Muscle layer of colon (tissue), 2 donors: ENCODE measurements around the gene TACR1.

Experiments
- H3K27ac ChIP-seq: one replicate; pipeline ENCODE4 v1.7.0; 2013; ENCODE audit warnings: low read depth, mild to moderate bottlenecking, low read length, moderate library complexity
- H3K27me3 ChIP-seq, 2 donors: one replicate each; pipeline ENCODE4 v1.7.0; 2013; ENCODE audit warnings: low read length in 2 of 2, mild to moderate bottlenecking in 2 of 2; ENCODE audit not compliant: insufficient read depth in 2 of 2, control insufficient read depth in 1 of 2
- H3K36me3 ChIP-seq: one replicate; pipeline ENCODE4 v1.7.0; 2013; ENCODE audit warnings: mild to moderate bottlenecking, low read length; ENCODE audit not compliant: insufficient read depth
- H3K4me1 ChIP-seq: one replicate; pipeline ENCODE4 v1.7.0; 2013; ENCODE audit warnings: mild to moderate bottlenecking, low read length; ENCODE audit not compliant: insufficient read depth
- H3K4me3 ChIP-seq, 2 donors: one replicate each; pipeline ENCODE4 v1.7.0; 2013; ENCODE audit warnings: low read length in 2 of 2, low read depth in 1 of 2, mild to moderate bottlenecking in 1 of 2, moderate library complexity in 1 of 2
- H3K9ac ChIP-seq: one replicate; pipeline ENCODE4 v1.7.0; 2013; ENCODE audit warnings: low read length
- H3K9me3 ChIP-seq: one replicate; pipeline ENCODE4 v1.7.0; 2013; ENCODE audit warnings: mild to moderate bottlenecking, low read length
- donor health status: abdominal sarcoma.
- donor health status: Adenocarcinoma of cecum.

TACR1 gene

DNA sequence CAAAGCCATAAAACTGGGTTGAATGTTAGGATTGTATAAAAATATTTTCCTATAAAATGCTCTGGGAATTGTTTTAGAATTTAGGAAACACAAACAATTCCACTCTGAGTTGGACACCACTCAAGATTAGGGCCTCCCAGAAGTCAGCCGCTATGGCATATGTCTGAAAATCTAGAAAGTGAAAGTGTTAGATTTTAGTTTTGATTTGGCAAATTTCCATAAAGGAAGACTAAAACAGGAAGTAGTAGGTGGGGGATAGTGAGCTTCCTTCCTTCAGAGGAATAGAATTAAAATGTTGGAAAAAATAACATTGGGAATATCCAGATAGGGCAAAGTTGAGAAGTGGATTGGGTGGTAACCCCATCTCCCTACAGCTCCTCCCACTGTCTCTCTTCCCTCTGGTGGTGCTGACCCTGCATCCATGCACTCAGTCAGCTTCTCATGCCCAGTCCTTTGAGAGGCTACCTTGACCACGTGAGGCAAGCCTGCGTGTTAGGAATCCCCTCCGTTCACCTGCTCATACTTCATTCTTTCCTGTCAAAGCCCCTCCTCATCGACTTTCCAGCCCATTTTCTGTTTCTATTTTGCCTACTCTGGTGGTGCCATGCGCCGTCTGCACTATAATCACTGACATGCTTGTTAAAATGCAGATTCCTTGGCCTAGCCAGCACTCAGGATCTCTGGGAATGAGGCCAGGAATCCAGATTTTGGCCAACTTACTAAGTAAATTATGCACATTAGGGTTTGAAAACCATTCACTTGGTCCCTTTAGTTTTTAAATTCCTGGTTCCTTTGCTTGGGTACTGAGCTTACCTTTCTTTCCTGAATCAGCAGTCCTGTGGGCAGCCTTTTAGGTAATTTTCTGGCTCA lies 157.4 kb downstream of the TACR1 start:
- Histone ChIP-seq H3K27ac (no peak overlapping the region), H3K36me3 (no peaks in the 10 kb centered on the region), H3K9ac (no peak overlapping the region), H3K4me1 (peaks cover 35% of the 10 kb centered on the region), H3K27me3 (no peaks in the 10 kb centered on the region), H3K9me3 (no peaks in the 10 kb centered on the region), H3K4me3 (no peak overlapping the region)

- H3K27me3 ChIP-seq: no peaks in the 10 kb centered on the region
- H3K27ac ChIP-seq: no peak overlapping the region
- H3K9me3 ChIP-seq: no peaks in the 10 kb centered on the region
- H3K9ac ChIP-seq: no peak overlapping the region
- H3K4me3 ChIP-seq: no peak overlapping the region
- H3K4me1 ChIP-seq: peaks cover 30% of the 10 kb centered on the region
- no peaks in the 10 kb centered on the region for H3K36me3 ChIP-seq
Observed at GRCh38 chr2:75041226-75041625, 158.1 kb downstream of the TACR1 start.

DNA sequence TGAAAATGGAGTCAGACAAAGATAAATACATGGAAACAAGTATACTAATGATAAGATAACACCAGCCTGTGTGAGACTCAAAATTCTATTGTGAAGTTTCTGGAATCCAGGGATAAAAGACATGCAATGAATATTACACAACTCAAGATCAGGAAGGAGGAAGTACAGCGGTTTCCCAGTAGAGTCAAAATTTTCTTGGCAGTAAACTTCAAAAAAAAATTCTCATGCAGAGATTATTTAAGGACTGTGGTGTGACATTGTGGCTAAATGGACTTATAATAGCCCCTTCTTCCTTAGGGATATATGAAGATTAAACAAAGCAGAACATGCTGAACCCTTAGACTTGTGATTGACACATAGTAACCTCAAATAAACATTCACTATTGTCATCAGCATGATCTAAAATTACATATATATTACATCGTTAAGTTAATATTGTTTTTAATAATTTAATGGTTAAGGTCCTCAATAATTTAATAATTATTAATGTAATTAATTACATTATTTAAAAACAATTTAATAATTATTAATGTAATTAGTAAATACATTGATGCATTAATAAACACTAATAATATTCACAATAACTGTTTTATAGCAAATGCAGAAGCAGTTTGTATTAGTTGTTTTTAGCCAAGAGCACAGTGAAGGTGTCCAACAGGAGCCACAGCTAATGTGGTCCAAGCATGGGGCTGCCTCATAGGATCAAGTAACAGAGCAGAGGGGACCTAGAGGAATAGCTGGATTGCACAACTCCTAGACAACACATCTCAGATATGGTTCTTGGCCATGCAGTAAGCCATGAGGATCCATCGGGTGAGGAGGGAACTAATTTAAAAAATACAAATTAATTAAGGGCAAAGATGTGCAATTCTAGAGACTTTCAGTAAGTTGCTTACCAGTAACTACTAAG lies 163.6 kb downstream of the TACR1 start:
- Histone ChIP-seq H3K27me3 (no peaks in the 10 kb centered on the region), H3K9me3 (no peaks in the 10 kb centered on the region), H3K4me3 (no peak overlapping the region), H3K9ac (no peak overlapping the region), H3K27ac (no peak overlapping the region), H3K36me3 (no peaks in the 10 kb centered on the region), H3K4me1 (no peaks in the 10 kb centered on the region)

DNA sequence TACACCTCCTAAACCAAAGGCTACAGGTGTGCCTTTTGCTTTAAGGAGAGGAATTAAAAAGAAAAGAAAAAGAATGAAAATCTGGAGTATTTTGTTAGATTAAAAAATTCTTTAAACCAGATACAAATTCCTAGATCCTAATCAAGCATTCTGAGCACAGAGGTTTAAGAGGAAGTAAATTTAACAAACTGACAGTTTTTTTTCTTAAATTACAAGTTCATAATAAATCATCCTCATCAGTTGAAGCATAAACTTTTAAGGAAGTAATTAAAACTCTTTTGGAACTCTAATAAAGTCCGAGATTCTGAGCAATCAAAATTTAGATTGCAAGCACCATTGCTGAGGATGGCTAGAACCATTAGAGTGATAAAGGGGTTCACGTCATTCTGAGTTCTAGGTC lies 165.8 kb downstream of the TACR1 start:
- Histone ChIP-seq H3K27me3 (no peaks in the 10 kb centered on the region), H3K4me3 (no peak overlapping the region), H3K27ac (no peak overlapping the region), H3K36me3 (no peaks in the 10 kb centered on the region), H3K4me1 (no peaks in the 10 kb centered on the region), H3K9ac (no peak overlapping the region), H3K9me3 (no peaks in the 10 kb centered on the region)

- Histone ChIP-seq H3K9ac (no peak overlapping the region), H3K27ac (no peak overlapping the region), H3K27me3 (no peaks in the 10 kb centered on the region), H3K36me3 (no peaks in the 10 kb centered on the region), H3K9me3 (no peaks in the 10 kb centered on the region), H3K4me1 (no peaks in the 10 kb centered on the region), H3K4me3 (no peak overlapping the region)
Observed at GRCh38 chr2:75031906-75032803, 167.2 kb downstream of the TACR1 start.

DNA sequence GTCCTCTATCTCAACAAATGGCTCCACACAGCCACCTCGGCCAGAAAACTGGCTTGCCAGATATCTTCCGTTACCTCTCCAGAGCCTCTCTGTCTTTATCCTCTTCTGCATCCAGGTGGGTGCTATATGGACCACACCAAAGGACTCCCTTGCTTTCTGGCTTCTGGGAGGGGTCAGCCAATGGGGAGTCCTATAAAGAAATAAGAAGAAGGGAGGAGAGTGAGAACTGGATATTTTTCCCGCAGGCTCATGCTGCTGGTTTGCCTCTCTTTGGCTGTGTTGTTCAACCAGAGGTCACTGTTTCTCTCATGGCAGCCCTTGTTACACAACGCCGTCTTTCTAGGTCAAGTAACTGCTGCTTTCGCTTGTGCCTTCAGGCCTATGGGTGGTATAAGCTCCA lies 168.1 kb downstream of the TACR1 start:
- Histone ChIP-seq H3K9ac (no peak overlapping the region), H3K36me3 (no peaks in the 10 kb centered on the region)

GRCh38 chr2:75030218-75031009 lies 168.9 kb downstream of the TACR1 start:
- no peak overlapping the region for H3K27ac ChIP-seq
- H3K36me3 ChIP-seq: no peaks in the 10 kb centered on the region
- no peaks in the 10 kb centered on the region for H3K9me3 ChIP-seq
- no peak overlapping the region for H3K9ac ChIP-seq
- no peaks in the 10 kb centered on the region for H3K4me1 ChIP-seq
- H3K4me3 ChIP-seq: no peak overlapping the region
- no peaks in the 10 kb centered on the region for H3K27me3 ChIP-seq

More for the DNA sequence above, 168.1 kb downstream of the TACR1 start:
- no peaks in the 10 kb centered on the region for H3K9me3 ChIP-seq
- H3K4me1 ChIP-seq: no peaks in the 10 kb centered on the region
- no peak overlapping the region for H3K4me3 ChIP-seq
- no peaks in the 10 kb centered on the region for H3K27me3 ChIP-seq
- no peak overlapping the region for H3K27ac ChIP-seq

DNA sequence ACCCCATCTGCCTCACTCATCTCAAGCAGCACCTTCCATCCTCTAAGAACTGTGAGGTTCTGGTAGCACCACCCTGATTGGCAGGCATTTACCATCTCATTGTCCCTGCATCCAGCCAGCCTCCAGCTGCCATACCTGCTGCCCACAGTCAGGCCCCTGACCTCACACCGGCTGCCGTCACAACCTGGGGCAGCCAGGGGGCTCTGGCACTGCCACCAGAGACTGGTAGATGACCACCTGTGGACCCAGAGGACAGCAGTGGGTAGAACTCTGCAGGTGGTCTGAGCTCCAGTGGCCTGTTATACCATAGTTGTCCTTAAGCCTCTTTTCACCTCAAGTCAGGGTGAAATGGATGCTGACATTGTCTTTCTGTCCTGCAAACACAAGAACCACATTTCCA lies 171.4 kb downstream of the TACR1 start:
- no peaks in the 10 kb centered on the region for H3K36me3 ChIP-seq
- H3K9me3 ChIP-seq: no peaks in the 10 kb centered on the region
- no peak overlapping the region for H3K4me3 ChIP-seq
- no peak overlapping the region for H3K9ac ChIP-seq
- H3K4me1 ChIP-seq: no peaks in the 10 kb centered on the region
- H3K27ac ChIP-seq: no peak overlapping the region
- no peaks in the 10 kb centered on the region for H3K27me3 ChIP-seq

- Histone ChIP-seq H3K9me3 (no peaks in the 10 kb centered on the region), H3K4me3 (no peak overlapping the region), H3K36me3 (no peaks in the 10 kb centered on the region), H3K9ac (no peak overlapping the region), H3K27me3 (no peaks in the 10 kb centered on the region), H3K27ac (no peak overlapping the region), H3K4me1 (no peaks in the 10 kb centered on the region)
Observed at GRCh38 chr2:75025633-75026380, 173.5 kb downstream of the TACR1 start.

DNA sequence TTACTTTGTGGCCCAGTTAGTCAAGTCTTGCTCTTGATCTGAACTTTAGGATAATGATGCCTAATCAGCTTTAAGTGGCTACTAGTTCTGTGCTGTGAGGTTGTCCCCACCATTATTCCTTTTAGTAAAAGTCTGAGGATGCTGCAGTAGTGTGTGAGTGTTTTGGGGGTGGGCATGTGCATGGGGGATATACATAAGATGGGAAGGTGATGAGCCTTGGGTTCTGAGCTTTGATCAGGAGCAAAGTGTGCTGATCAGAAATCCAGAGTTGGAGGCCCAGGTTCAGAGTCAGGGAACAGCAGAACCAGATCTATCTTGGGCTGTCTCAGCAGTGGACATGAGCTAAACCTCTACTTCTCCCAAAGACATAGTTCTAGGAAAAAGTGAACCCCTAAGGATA lies 174.1 kb downstream of the TACR1 start:
- Histone ChIP-seq H3K4me3 (no peak overlapping the region), H3K36me3 (no peaks in the 10 kb centered on the region), H3K27me3 (no peaks in the 10 kb centered on the region), H3K9me3 (no peaks in the 10 kb centered on the region), H3K27ac (no peak overlapping the region), H3K4me1 (no peaks in the 10 kb centered on the region), H3K9ac (no peak overlapping the region)
